ENCODE results near the gene LCAT. TPM values are rescaled to one million over a fixed set of nuclear protein-coding genes. Genes with fewer than 3 reads are reported as not detected.

Gene LCAT
- total and polyA plus RNA-seq, 9 of the 15 experiments (the other 6 are each of a cell fraction or from before 2014, with no cell fraction given) = 0.46 to 21.0 (median 5.0) TPM

DNA sequence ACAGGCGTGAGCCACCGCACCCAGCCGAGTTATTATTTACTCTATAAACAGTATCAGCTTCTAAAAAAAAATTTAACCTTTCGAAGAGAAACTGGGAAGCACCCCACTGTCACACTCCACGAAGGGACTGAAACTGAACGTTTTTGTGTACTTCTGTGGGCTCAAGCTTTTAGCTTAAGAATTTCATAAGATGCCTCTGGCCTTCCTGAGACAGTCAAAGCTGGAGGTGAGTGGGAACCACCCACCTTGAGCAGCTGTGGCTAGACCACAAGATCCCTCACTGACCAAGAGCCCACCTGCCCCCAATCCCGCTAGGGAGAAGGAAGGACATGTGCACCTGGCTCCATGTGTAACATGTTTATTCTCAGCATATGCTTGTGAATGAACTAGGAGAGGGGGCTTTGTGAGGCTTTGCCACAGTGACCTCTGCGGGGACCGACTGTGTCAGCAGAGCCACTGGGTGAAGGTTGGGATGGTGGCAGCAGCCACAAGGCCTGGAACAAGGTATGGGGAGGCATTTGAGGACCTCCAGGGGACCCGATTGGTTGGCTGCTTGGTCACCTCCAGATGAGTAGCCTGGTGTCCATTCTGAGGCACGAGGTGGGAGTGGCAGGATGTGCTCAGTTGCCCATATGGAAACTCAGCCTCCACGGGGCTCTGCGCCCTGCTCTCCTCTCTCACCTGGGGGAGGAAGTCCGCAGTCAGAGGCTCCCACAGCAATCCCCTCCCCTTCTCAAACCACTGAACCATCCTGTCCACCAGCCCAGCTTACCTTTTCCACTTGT lies 31.6 kb upstream of the LCAT start:
- Histone ChIP-seq H3K27ac (ENCODE audit: extremely low read depth, low read depth, low read length) (no peak overlapping the region), H2AFZ (ENCODE audit: low read depth, low read length) (peak overlapping the region; percentile 67), H4K20me1 (replicated peaks; ENCODE audit: control insufficient read depth, insufficient read depth, low read length) (no peaks in the 10 kb centered on the region), H3K9ac (ENCODE audit: insufficient read depth in 1 of 2, low read depth in 2 of 2, low read length in 2 of 2) (peak overlapping the region in 1 of 2 experiments; percentile 68; a peak in 3 of 4 replicates), H3K4me3 (no peak overlapping the region), H3K4me2 (ENCODE audit: insufficient read depth, low read length) (no peak overlapping the region), H3K9me3 (replicated peaks; ENCODE audit: control insufficient read depth, insufficient read depth, low read depth, low read length) (no peaks in the 10 kb centered on the region), H3K36me3 (ENCODE audit: control insufficient read depth, insufficient read depth, low read length) (no peaks in the 10 kb centered on the region), H3K79me2 (ENCODE audit: control insufficient read depth, insufficient read depth, low read length) (no peaks in the 10 kb centered on the region), H3K4me1 (replicated peaks in 1 of 2; ENCODE audit: control insufficient read depth in 2 of 2, insufficient read depth in 2 of 2, low read length in 2 of 2) (peaks cover 0 to 16% of the 10 kb centered on the region in 2 experiments; a peak in 3 of 5 replicates), H3K9me1 (ENCODE audit: control insufficient read depth, insufficient read depth, low read length) (no peaks in the 10 kb centered on the region), H3K27me3 (ENCODE audit: control insufficient read depth in 2 of 2, insufficient read depth in 2 of 2, low read length in 2 of 2) (peaks cover 0 to 4% of the 10 kb centered on the region in 2 experiments; a peak in 1 of 5 replicates)
- WGBS (ENCODE audit: insufficient coverage, low coverage, missing lambda C conversion rate) = 35% methylated on average over 12 of the region's 14 CpGs
- POLR2A ChIA-PET = no interaction called here
- intact Hi-C loops (cut with micrococcal nuclease) (no loop called here), in situ Hi-C loops (cut with MboI) (no loop called here)
- no peak for DNase-seq (ENCODE audit: extremely low read depth in 1 of 4, low spot score in 3 of 4)
- peak; percentile 16; the same call in 1 of the 3 replicates for ATAC-seq
- no peak for FAIRE-seq
- BruUV-seq (replicated peaks) = no TSS peak
- CTCF ChIA-PET (ENCODE audit: low intra/inter-chr PET ratio) = no interaction called here
- no peak for TF ChIP-seq IRF2 (CRISPR knock-in tag; IDR thresholded peaks at IDR 0.05)
- TF ChIP-seq OTX1 (CRISPR knock-in tag; IDR thresholded peaks at IDR 0.05) = no peak
- TF ChIP-seq, protein P1, sequence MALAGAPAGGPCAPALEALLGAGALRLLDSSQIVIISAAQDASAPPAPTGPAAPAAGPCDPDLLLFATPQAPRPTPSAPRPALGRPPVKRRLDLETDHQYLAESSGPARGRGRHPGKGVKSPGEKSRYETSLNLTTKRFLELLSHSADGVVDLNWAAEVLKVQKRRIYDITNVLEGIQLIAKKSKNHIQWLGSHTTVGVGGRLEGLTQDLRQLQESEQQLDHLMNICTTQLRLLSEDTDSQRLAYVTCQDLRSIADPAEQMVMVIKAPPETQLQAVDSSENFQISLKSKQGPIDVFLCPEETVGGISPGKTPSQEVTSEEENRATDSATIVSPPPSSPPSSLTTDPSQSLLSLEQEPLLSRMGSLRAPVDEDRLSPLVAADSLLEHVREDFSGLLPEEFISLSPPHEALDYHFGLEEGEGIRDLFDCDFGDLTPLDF (CRISPR knock-in tag; IDR thresholded peaks at IDR 0.05) = no peak
- TF ChIP-seq DDX20 (tag; IDR thresholded peaks at IDR 0.05; ENCODE audit: low read depth) = no peak
- no peak for TF ChIP-seq ZNF785 (CRISPR knock-in tag; IDR thresholded peaks at IDR 0.05)
- TF ChIP-seq NFXL1 (CRISPR knock-in tag; IDR thresholded peaks at IDR 0.05) = no peak
- TF ChIP-seq HNRNPL (IDR thresholded peaks at IDR 0.05; ENCODE audit: low read depth, low read length) = no peak
- TF ChIP-seq ZNF717 (CRISPR knock-in tag; IDR thresholded peaks at IDR 0.05) = no peak
- TF ChIP-seq NR4A1 (CRISPR knock-in tag; IDR thresholded peaks at IDR 0.05) = no peak
- TF ChIP-seq NR4A1 (tag; IDR thresholded peaks at IDR 0.05) = no peak
- no peak for TF ChIP-seq BMI1 (IDR thresholded peaks at IDR 0.05; ENCODE audit: low read length)
- no peak for TF ChIP-seq JUN (IDR thresholded peaks at IDR 0.05; ENCODE audit: borderline replicate concordance, low read depth, low read length)
- TF ChIP-seq JUN (CRISPR knock-in tag; IDR thresholded peaks at IDR 0.05; ENCODE audit: borderline replicate concordance) = no peak
- no peak for TF ChIP-seq RAD21 (CRISPR knock-in tag; conservative IDR thresholded peaks at IDR 0.05 in 1 of 2, IDR thresholded peaks at IDR 0.05 in 1 of 2)
- no peak for TF ChIP-seq RB1 (IDR thresholded peaks at IDR 0.05; ENCODE audit: low read depth)
- no peak for TF ChIP-seq TBL1XR1 (IDR thresholded peaks at IDR 0.05; ENCODE audit: low read length in 2 of 2)
- no peak for TF ChIP-seq ZNF184 (CRISPR knock-in tag; IDR thresholded peaks at IDR 0.05)
- no peak for TF ChIP-seq TAF7 (tag; IDR thresholded peaks at IDR 0.05)
- TF ChIP-seq PHF20 (IDR thresholded peaks at IDR 0.05; ENCODE audit: partially characterized antibody) = no peak
- no peak for TF ChIP-seq NR1H2 (CRISPR knock-in tag; IDR thresholded peaks at IDR 0.05)
- TF ChIP-seq, protein P2, sequence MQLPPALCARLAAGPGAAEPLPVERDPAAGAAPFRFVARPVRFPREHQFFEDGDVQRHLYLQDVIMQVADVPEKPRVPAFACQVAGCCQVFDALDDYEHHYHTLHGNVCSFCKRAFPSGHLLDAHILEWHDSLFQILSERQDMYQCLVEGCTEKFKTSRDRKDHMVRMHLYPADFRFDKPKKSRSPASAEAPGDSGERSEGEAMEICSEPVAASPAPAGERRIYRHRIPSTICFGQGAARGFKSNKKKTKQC (CRISPR knock-in tag; IDR thresholded peaks at IDR 0.05) = no peak
- no peak for TF ChIP-seq MEIS2 (IDR thresholded peaks at IDR 0.05; ENCODE audit: partially characterized antibody)
